ENCODE data around the gene NDUFS2.

DNA sequence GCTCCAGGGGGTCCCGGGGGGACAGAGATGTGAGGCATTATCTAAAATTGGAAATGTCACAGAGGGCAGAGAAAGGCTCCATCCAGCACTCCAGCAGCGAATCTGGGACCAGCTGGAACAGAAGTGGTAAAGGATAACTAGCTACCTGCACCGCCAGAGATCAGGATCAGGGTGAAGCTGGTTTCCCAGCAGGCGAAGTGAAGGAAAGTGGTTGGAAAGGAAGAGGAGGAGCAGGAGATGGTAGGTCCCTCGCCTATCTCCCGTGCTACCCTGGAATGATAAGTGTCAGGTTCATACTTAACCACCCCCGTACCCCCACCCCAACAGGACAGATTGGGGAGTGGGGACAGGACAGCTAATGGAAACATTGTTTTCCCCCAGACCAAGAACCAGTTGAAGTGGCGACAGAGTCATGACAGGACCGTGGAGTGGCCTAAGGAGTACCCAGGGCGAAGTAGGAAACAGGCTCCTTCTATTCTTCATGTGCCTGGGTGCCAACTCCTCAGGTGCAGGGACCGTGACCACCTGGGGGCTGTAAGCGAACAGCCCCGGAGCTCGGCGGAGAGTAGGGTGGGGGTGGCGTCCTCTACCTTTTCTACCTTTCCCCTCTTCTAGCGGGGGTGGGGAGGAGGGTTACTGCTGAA, 25.6 kb upstream of the NDUFS2 start:
- no peak for TF ChIP-seq EZH2phosphoT487 (IDR thresholded peaks at IDR 0.05; ENCODE audit: borderline replicate concordance, low read depth, low read length)
- TF ChIP-seq, protein P1, sequence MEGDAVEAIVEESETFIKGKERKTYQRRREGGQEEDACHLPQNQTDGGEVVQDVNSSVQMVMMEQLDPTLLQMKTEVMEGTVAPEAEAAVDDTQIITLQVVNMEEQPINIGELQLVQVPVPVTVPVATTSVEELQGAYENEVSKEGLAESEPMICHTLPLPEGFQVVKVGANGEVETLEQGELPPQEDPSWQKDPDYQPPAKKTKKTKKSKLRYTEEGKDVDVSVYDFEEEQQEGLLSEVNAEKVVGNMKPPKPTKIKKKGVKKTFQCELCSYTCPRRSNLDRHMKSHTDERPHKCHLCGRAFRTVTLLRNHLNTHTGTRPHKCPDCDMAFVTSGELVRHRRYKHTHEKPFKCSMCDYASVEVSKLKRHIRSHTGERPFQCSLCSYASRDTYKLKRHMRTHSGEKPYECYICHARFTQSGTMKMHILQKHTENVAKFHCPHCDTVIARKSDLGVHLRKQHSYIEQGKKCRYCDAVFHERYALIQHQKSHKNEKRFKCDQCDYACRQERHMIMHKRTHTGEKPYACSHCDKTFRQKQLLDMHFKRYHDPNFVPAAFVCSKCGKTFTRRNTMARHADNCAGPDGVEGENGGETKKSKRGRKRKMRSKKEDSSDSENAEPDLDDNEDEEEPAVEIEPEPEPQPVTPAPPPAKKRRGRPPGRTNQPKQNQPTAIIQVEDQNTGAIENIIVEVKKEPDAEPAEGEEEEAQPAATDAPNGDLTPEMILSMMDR (conservative IDR thresholded peaks at IDR 0.05; ENCODE audit: low read length), result no peak

Measured in OCI-LY7 (cell line).